ACC112 (cell line): ENCODE data around the gene SND1.

Source experiments
- H2AFZ ChIP-seq: fragments of 200-600 bp; sonication (generic); one replicate; pipeline ENCODE4 v1.6.0; 2017; ENCODE audit warnings: antibody characterized with exemption, low read length; ENCODE audit not compliant: unreplicated experiment
- H3K27ac ChIP-seq: fragments of 200-600 bp; sonication (generic); 2 replicates; pipeline ENCODE4 v1.5.1; 2014; ENCODE audit warnings: low read depth, mild to moderate bottlenecking, antibody characterized with exemption, low read length, moderate library complexity
- H3K27me3 ChIP-seq: fragments of 200-600 bp; sonication (generic); 2 replicates; pipeline ENCODE4 v1.6.1; 2014; ENCODE audit warnings: mild to moderate bottlenecking, antibody characterized with exemption, low read length, moderate library complexity, mixed read lengths; ENCODE audit not compliant: insufficient read depth
- H3K36me3 ChIP-seq: fragments of 200-600 bp; sonication (generic); 2 replicates; pipeline ENCODE4 v1.6.1; 2016; ENCODE audit warnings: mild to moderate bottlenecking, antibody characterized with exemption, low read length, moderate library complexity, mixed read lengths; ENCODE audit not compliant: insufficient read depth
- H3K4me1 ChIP-seq: fragments of 200-600 bp; sonication (generic); one replicate; pipeline ENCODE4 v1.6.1; 2016; ENCODE audit warnings: low read length, mixed read lengths; ENCODE audit not compliant: insufficient read depth, unreplicated experiment, control insufficient read depth
- H3K4me3 ChIP-seq: fragments of 200-600 bp; sonication (generic); 2 replicates; pipeline ENCODE4 v1.5.1; 2014; ENCODE audit warnings: mild to moderate bottlenecking, low read depth, low read length
- H3K79me2 ChIP-seq: fragments of 200-600 bp; sonication (generic); one replicate; pipeline ENCODE4 v1.6.0; 2016; ENCODE audit warnings: low read length; ENCODE audit not compliant: control insufficient read depth, unreplicated experiment, insufficient read depth

Gene SND1

GRCh38 chr7:127979113-127979727, 327.2 kb downstream of the SND1 start:
- Histone ChIP-seq H3K4me3 (no peak overlapping the region), H2AFZ (no peak overlapping the region), H3K27me3 (no peaks in the 10 kb centered on the region), H3K27ac (no peak overlapping the region), H3K79me2 (no peaks in the 10 kb centered on the region), H3K4me1 (no peaks in the 10 kb centered on the region), H3K36me3 (peaks cover 27% of the 10 kb centered on the region)

DNA sequence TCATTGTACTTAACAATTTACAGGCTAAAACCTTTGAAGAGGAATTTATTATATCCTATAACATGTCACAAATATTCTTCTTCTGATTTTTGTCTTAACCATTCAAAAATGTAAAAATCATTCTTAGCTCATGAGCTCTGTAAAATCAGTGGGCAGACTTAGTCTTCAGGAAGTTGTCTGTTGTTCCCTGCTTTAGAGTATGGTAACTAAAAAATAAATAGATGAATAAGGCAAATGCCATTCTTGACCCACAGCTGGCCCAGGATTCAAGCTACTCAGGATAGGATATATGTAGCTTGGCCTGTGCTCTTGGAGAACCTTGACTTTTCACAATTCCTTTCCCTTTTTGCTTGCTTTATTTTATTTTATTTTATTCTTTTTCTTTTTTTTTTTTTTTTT, 327.7 kb downstream of the SND1 start:
- no peak overlapping the region for H3K27ac ChIP-seq
- H3K27me3 ChIP-seq: no peaks in the 10 kb centered on the region
- no peak overlapping the region for H2AFZ ChIP-seq
- H3K36me3 ChIP-seq: peaks cover 27% of the 10 kb centered on the region
- H3K79me2 ChIP-seq: no peaks in the 10 kb centered on the region
- H3K4me1 ChIP-seq: no peaks in the 10 kb centered on the region
- no peak overlapping the region for H3K4me3 ChIP-seq

GRCh38 chr7:127980901-127981300, 328.9 kb downstream of the SND1 start:
- Histone ChIP-seq H2AFZ (no peak overlapping the region), H3K27me3 (no peaks in the 10 kb centered on the region), H3K27ac (no peak overlapping the region), H3K4me1 (no peaks in the 10 kb centered on the region), H3K79me2 (no peaks in the 10 kb centered on the region), H3K36me3 (peaks cover 27% of the 10 kb centered on the region), H3K4me3 (no peak overlapping the region)

DNA sequence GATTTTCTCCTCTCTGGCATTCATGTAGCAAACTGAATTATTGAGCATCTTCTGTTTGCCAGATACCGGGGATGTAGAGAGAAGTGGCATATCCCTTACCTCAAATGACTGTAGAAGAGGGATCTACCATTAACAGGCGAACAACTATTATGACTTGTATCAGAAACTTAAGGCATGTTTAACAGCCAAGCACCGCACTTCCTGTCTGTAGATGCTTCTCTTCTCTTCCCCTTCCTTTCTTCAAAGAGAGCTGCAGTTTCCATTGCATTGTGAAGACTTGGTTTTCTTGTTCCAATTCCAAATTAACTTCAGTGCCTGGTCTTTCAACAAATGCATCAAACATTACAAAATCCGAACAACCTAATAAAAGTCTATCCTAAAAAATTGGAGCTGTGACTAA, 330.0 kb downstream of the SND1 start:
- Histone ChIP-seq H3K4me3 (no peak overlapping the region), H3K79me2 (no peaks in the 10 kb centered on the region), H3K27ac (no peak overlapping the region), H3K4me1 (no peaks in the 10 kb centered on the region), H3K27me3 (no peaks in the 10 kb centered on the region), H2AFZ (no peak overlapping the region), H3K36me3 (peaks cover 16% of the 10 kb centered on the region)

- H3K27ac ChIP-seq: no peak overlapping the region
- no peak overlapping the region for H2AFZ ChIP-seq
- H3K4me3 ChIP-seq: no peak overlapping the region
- no peaks in the 10 kb centered on the region for H3K4me1 ChIP-seq
- H3K36me3 ChIP-seq: peaks cover 4% of the 10 kb centered on the region; the same call in 1 of the 2 replicates
- H3K79me2 ChIP-seq: no peaks in the 10 kb centered on the region
- no peaks in the 10 kb centered on the region for H3K27me3 ChIP-seq
Observed at GRCh38 chr7:127983804-127984332, 331.9 kb downstream of the SND1 start.

GRCh38 chr7:127986581-127987521, 334.9 kb downstream of the SND1 start:
- Histone ChIP-seq H3K4me3 (no peak overlapping the region), H3K79me2 (no peaks in the 10 kb centered on the region), H3K36me3 (no peaks in the 10 kb centered on the region), H3K4me1 (no peaks in the 10 kb centered on the region), H3K27ac (no peak overlapping the region), H2AFZ (no peak overlapping the region), H3K27me3 (no peaks in the 10 kb centered on the region)

DNA sequence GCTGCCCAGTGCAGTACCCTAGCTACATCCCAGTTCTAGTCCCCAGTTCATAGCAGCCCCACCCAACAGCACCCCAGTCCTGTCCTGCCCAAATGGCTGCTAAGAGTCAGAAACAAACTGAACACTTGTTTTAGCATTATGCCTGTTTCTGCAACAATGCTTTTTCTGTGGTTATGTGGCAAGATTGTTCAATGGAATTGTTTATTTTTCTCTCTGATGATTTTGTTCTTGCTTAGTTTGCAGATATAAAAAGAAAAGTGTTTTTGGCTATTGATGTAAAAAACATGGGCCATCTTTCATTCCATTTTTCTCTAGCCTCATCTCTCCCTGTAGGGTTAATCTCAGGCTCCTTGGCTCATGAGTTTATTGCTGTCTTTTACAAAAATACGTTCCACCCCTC, 336.8 kb downstream of the SND1 start:
- no peaks in the 10 kb centered on the region for H3K27me3 ChIP-seq
- no peaks in the 10 kb centered on the region for H3K4me1 ChIP-seq
- H3K79me2 ChIP-seq: no peaks in the 10 kb centered on the region
- H2AFZ ChIP-seq: no peak overlapping the region
- no peak overlapping the region for H3K27ac ChIP-seq
- 0 out of 2 replicates have a peak, but pooled peaks cover 5% of the 10 kb centered on the region for H3K36me3 ChIP-seq
- no peak overlapping the region for H3K4me3 ChIP-seq

- no peak overlapping the region for H3K27ac ChIP-seq
- H3K4me3 ChIP-seq: no peak overlapping the region
- no peaks in the 10 kb centered on the region for H3K4me1 ChIP-seq
- no peaks in the 10 kb centered on the region for H3K27me3 ChIP-seq
- H3K36me3 ChIP-seq: 0 out of 2 replicates have a peak, but pooled peaks cover 5% of the 10 kb centered on the region
- no peaks in the 10 kb centered on the region for H3K79me2 ChIP-seq
- H2AFZ ChIP-seq: no peak overlapping the region
Observed at GRCh38 chr7:127993317-127993716, 341.3 kb downstream of the SND1 start.

GRCh38 chr7:127993987-127994386, 342.0 kb downstream of the SND1 start:
- H3K4me1 ChIP-seq: no peaks in the 10 kb centered on the region
- no peak overlapping the region for H2AFZ ChIP-seq
- H3K27ac ChIP-seq: no peak overlapping the region
- H3K36me3 ChIP-seq: 0 out of 2 replicates have a peak, but pooled peaks cover 5% of the 10 kb centered on the region
- H3K4me3 ChIP-seq: no peak overlapping the region
- no peaks in the 10 kb centered on the region for H3K27me3 ChIP-seq
- no peaks in the 10 kb centered on the region for H3K79me2 ChIP-seq

DNA sequence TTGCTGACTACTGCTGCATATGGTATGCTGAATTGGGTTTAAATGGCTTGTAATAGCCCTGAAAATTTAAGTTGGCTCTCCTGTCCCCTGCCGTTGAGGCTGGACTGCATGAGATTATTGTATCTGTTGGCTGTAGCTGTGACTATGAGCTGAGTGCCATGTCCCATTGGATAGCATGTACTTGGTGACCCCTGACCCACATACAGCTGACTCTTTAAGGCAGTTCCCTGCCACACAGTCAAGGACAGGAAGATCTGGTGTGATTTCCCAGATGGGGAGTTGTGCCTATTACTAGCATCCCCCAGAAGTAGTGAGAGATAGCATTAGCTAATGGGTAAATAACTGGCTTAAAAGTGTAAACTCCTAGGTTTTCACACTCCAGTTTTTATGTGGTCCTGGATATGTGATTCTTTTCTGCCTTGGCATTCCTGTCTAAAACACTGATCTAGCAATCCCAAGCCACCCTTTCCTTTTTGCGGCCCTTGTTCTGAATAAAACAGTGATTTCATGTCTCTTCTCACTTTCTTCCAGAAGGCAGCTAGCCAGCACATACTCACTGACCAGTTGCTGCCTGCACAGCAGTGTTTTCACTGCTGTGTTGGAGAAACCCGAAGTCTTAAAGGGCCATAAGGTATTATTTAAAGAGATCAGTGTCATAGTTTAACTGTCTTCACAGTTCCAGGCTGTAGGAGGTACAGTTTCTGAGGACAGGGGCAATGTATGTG, 343.3 kb downstream of the SND1 start:
- Histone ChIP-seq H3K4me3 (no peak overlapping the region), H3K36me3 (0 out of 2 replicates have a peak, but pooled peaks cover 5% of the 10 kb centered on the region), H3K27me3 (no peaks in the 10 kb centered on the region), H2AFZ (no peak overlapping the region), H3K79me2 (no peaks in the 10 kb centered on the region), H3K27ac (no peak overlapping the region), H3K4me1 (no peaks in the 10 kb centered on the region)
